T-helper 22 cell (primary cell): ENCODE data around the gene DNAJC10.

Source experiments
- DNase-seq: peaks from one replicate; pipeline ENCODE4 v3.0.0-alpha.2; 2020; ENCODE audit warnings: low read depth

Gene DNAJC10

GRCh38 chr2:182784777-182785176 lies 68.7 kb downstream of the DNAJC10 start:
- no peak for DNase-seq

GRCh38 chr2:182792441-182792840 lies 76.4 kb downstream of the DNAJC10 start:
- DNase-seq = no peak

- DNase-seq = no peak
Observed at GRCh38 chr2:182798736-182799135, 82.7 kb downstream of the DNAJC10 start.

GRCh38 chr2:182804128-182804527 lies 88.1 kb downstream of the DNAJC10 start:
- DNase-seq = no peak

- no peak for DNase-seq
Observed at GRCh38 chr2:182807319-182807718, 91.3 kb downstream of the DNAJC10 start.

- no peak for DNase-seq
Observed at GRCh38 chr2:182810087-182810486, 94.0 kb downstream of the DNAJC10 start.

GRCh38 chr2:182814380-182814779 lies 98.3 kb downstream of the DNAJC10 start:
- DNase-seq = no peak

- no peak for DNase-seq
Observed at GRCh38 chr2:182814804-182815203, 98.7 kb downstream of the DNAJC10 start.

GRCh38 chr2:182816866-182817265 lies 100.8 kb downstream of the DNAJC10 start:
- DNase-seq = no peak

- DNase-seq = no peak
Observed at GRCh38 chr2:182817558-182817957, 101.5 kb downstream of the DNAJC10 start.

GRCh38 chr2:182818501-182818900 lies 102.4 kb downstream of the DNAJC10 start:
- DNase-seq = no peak

GRCh38 chr2:182818925-182819324 lies 102.9 kb downstream of the DNAJC10 start:
- no peak for DNase-seq

- DNase-seq = no peak
Observed at GRCh38 chr2:182819412-182819811, 103.4 kb downstream of the DNAJC10 start.

GRCh38 chr2:182821182-182821581 lies 105.1 kb downstream of the DNAJC10 start:
- no peak for DNase-seq

- no peak for DNase-seq
Observed at GRCh38 chr2:182822733-182823132, 106.7 kb downstream of the DNAJC10 start.

GRCh38 chr2:182824056-182824766 lies 108.2 kb downstream of the DNAJC10 start:
- DNase-seq = no peak

- DNase-seq = no peak
Observed at GRCh38 chr2:182824767-182825158, 108.7 kb downstream of the DNAJC10 start.

GRCh38 chr2:182826064-182826463 lies 110.0 kb downstream of the DNAJC10 start:
- no peak for DNase-seq

- no peak for DNase-seq
Observed at GRCh38 chr2:182826496-182826895, 110.4 kb downstream of the DNAJC10 start.

- no peak for DNase-seq
Observed at GRCh38 chr2:182827182-182827879, 111.3 kb downstream of the DNAJC10 start.

- DNase-seq = no peak
Observed at GRCh38 chr2:182831101-182831500, 115.0 kb downstream of the DNAJC10 start.

GRCh38 chr2:182831921-182832320 lies 115.9 kb downstream of the DNAJC10 start:
- no peak for DNase-seq

- no peak for DNase-seq
Observed at GRCh38 chr2:182833084-182833854, 117.2 kb downstream of the DNAJC10 start.
